GM21390 (cell line): Measurements from ENCODE around the gene FKRP.

Source experiments
- ATAC-seq: cut with Tn5 transposase; IDR thresholded peaks from one replicate; pipeline ENCODE4 v1.9.1; 2021; ENCODE audit not compliant: unreplicated experiment

Gene FKRP

DNA sequence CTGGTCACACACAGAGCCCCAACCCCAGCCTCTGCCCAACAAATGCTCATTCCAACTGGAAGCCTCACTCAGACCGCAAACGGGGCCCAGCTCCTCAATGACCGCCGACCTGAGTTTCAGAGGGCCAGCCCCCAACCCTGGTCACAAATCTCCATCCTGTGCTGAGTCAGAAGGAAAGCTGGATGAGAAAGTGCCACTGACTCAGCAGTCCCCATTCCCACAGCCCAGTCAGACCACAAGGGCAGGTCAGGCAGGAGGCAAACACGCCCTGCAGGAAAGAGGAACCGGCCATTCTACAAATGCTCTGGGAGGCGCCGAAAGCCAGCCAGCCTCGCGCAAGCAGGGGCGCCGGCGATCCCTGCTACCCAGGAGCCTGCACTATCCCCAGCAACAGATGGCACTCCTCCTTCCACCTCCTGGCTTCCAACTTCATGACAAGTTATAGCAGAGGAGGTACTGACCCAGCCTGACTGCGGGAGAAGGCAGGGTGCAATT, 14.8 kb upstream of the FKRP start:
- no peak for ATAC-seq

DNA sequence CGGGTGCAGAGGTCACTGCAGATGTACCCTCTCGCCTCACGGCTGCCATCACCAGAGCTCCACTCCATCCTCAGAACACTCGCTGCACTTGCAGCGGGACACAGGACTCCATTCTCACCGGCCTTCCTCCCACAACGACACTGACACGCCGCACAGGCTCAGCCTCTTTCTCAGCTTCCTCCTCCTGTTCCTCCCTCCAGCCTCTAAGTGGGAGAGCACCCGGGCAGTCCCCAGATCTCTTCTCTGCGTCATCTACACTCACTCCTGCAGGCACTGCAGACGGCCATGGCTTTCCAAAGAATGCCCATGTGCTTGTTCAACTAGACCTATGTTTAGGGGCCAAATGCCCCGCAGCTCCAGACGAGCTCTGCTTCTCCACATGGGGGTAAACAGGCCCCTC, 14.3 kb upstream of the FKRP start:
- ATAC-seq = no peak

DNA sequence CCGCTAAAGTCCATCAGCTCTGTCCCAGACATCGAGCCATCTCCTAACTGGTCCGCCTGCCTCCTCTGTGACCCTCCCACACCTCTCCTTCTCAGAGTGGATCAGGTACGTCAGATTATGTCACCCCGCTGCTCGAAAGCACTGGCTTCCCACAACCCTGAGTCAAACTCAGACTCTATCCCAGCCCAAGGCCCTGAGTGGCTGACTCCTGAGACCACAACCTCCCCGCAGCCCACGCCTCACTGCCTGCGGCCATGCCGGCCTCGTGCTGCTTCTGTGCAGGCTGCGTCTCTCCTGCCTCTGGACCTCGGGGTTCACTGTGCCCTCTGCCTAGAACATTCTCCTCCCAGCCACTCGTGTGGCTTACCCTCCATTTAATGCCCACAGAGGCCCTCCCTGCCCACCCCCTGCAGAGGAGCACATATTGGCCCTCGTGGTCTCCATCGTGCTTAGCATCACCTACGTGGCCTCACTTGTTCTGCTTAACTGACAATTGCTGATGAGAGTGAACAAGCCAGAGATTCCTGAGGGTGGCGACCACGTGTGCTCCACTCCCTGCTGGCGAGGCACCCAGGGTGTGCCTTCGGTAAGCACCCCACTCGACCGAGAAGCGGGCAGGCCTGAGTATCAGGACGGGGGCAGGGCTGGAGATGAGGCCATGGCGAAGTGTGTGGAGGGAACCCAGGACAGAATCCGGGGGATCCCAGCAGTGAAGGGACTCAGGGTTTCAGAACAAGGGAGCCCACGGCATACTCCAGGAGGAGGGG, 13.5 kb upstream of the FKRP start:
- ATAC-seq = no peak

DNA sequence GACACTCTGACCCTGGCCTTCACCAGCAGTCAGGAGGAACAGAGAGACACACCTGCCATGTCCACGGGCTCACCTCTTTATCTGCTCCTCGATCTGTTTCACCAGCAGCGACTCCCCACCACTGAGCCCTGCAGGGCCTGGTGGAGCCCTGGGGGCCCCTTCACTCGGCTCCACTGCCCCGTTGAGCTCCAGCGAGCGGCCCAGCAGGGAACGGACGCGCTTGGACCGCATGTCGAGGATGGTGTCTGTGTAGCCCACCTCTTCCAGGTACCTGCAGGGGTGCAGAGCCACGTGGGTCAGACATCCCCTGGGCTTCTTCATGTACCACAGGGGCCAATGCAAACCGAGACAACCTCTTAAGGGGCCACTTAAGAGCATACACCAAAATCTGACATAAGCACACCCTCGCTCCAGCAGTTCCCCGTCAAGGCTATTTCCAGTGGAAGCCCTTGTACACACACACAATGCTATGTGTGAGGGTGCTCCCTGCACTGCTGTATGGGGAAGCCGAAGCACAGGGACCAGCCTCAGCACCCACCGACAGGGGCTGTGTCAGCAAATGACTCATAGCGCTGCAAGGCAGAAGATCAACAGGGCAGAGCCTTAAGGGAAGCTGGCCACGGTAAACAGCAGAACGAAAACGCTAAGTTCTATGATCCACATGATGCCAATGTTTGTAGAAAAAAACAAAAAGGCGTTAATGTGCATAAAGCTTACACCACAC, 12.7 kb upstream of the FKRP start:
- ATAC-seq = no peak

DNA sequence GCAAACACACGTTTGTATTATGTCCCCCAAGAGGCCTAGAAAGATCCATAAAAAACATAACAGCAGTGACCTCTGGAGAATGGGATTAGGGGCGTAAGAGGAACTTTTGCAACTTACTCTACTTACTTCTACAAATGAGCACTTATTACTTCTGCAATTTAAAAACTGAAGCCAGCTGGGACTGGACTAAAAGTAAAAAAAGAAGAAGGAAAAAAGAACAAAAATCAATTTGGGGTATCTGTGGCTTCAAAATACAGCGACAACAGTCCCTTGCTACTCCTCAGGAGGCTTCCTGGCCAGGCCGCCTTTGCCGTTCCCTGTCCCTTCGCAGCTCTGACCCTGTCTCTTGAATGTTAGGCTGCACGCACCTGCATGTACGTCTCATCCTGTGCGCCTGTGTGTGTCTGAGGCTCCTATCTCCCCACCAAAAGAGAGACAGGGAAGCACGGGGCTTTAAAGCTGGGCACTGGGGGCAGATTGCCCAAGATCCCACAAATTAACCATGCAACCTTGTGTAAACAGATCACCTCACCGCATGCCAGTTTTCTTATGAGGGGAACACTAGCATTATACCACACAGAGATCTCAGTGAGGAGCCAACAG, 12.1 kb upstream of the FKRP start:
- ATAC-seq = no peak

DNA sequence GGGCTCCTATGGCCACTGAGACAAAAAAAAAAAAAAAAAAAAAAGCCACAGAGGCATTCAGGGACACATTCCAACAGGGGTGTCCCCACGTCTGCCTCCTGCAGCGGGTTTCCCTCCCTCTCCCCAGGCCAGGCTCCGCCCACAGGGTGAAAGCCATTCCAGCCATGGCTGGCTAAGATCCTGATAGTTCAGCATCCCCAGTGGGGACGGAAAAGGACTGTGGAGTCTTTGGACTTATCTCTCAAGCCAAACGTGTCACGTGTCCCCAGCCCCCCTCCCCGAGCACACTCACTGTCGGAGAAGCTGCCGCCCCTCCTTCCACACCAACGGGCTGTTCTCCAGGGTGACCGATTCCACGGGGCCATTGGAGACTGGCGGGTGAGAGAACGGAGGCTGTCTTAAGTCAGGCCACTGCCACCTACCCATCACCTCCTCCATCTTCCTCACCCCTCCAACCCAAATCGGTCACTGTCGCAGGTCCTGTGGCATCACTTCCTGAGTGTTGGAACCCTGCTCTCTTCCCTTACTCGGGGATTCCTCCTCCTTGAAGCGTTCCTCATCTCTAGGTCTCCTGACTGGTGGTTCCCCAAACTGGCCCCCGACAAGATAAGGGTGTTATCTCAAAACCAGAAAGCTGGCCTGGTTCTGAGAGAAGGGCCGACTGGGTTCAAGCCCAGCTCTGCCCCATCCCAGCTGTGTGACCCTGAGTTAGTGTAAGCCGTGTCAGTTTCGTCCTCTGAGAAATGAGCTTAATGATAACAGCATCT, 9.1 kb upstream of the FKRP start:
- no peak for ATAC-seq

DNA sequence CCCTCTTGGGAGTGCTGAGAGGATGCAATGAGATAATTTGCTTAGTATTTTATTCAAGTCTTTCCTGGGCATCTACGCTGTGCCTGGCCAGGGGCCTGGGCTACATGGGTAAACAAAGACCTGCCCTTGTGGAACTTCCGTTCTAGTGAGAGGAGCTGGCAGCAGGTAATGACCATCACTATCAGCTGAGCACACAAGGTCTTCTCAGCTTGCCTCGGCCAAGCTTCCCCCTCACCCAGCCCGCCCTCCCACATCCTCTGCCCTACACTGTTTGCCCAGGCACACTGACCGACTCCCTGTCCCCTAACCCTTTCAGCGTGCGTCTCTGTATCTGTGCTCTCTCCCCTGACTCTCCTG, 8.6 kb upstream of the FKRP start:
- no peak for ATAC-seq

DNA sequence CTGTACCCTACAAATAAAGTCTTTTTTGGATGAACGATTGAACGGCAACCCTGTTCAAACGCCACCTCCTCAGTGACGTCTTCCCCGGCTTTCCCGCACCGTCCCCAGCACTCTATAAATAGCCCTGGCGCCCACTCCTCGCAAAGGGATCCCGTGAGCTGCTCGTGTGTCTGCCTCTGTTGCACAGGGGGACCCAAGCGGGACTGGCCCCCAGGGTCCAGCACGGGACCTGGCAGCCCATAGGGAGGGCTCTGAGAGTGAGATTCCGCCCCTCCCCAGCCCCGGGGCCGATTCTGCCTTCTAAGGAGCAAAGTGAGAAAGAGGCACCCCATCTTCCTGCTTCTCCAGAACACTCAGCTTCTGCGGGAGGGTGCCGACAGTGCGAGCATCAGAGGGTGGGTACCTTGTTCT, 8.1 kb upstream of the FKRP start:
- ATAC-seq = no peak

DNA sequence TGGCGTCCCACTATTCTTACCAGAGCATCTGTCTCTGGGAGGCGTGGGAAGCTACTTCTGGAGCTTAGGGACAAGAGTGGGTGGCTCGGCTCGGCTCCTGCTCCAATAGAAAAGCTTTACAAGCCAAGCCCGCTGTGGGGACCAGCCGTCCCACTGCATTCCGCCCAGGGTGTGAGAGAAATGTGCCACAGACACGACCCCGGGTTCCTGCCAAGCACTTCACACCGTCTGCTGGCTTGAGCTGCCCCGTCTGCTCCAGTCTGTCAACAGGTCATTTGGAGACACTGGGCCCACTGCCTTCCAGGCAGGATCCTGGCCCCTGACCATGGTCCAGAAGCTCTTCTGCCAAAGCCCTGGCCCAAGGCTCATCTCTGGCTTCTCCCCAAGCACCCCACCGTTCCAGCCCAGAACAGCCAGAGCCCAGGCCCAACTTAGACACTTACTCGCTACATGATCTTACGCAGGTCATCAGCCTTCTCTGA, 6.5 kb upstream of the FKRP start:
- no peak for ATAC-seq

DNA sequence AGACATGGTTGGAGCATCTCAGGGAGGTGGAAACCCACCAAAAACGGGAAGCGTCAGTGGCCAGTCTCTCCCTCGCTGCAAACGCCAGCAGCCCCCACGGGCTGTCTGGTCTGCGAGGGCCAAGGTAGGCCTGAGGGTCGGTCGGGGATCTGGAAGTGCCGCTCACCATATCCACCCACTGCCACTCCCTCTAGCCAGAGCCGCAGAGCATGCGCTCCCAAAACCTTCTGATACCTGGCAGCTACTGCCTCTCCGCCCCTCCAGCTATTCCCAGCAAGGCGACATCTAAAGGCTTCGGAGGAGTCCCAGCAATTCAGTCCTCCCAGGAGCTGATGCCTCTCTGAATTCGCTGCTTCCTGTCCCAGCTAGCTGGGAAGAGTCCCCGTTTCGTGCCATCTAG, 4.4 kb upstream of the FKRP start:
- no peak for ATAC-seq

DNA sequence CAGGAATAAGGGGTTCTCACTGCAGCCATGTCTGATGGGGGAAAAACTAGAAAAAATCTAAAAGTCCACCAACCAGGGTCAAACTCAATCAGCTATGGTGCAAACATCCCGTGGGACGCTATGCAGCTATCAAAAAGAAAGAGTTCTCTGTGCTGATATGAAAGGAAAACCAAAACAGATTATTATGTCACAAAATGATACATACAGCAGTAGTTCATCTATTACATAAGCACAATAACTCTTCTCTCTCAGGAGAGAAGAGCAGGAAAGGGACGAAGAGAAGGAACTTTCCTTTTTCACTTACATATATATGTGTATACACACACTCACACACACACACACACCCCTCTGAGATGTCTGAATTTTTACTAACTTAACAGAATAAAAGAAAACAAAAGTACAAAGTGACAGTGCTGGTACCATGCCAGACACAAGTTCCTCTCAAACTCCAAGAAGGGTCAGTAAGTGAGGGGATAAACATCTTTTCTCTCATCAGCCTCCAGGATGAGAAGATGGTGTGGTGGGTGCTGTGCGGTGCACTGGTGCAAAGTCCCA, 2.9 kb upstream of the FKRP start:
- ATAC-seq = no peak

DNA sequence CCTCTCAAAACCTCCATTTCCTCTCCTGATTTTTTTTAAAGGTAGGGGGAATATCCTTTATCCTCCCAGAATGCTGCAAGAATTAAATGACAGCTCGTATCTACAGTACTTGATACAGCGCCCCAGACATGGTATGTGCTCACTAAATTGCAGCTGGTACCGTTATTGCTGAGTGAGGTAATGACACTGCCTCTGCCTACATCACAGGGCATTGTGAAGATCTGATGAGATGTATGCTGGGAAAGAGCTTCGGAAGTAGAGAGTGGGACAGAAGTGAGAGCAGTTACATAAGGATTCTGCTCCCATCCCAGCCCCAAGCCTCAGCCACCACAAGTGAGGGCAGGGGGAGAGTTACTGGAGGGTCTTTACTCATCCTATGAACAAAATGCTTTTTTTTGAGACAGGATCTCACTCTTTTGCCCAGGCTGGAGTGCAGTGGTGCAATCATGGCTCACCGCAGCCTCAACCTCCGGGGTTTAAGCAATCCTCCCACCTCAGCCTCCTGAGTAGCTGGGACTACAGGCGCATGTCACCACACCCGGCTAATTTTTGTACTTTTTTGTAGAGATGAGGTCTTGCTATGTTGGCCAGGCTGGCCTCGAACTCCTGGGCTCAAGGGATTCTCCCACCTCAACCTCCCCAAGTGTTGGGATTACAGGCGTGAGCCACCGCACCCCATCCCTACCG, 1.7 kb upstream of the FKRP start:
- no peak for ATAC-seq

DNA sequence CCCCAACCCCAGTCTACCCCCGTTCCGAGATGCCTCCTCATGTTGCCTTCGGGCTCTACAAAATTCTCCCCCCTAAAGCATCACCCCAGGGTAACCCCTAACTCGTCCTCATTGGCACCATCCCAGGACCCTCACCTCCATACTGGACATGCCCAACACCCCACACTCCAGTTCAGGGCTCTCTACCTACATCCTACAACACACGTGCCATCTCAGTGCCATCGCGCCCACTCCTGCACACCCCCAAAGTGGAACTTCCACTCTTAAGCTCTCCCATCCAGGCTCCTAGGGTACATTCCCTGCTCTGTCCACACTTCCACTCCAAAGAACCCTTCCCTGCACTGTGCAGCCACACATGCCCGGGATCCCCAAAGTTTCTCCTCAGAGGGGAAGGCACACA, 827 bp upstream of the FKRP start:
- no peak for ATAC-seq

DNA sequence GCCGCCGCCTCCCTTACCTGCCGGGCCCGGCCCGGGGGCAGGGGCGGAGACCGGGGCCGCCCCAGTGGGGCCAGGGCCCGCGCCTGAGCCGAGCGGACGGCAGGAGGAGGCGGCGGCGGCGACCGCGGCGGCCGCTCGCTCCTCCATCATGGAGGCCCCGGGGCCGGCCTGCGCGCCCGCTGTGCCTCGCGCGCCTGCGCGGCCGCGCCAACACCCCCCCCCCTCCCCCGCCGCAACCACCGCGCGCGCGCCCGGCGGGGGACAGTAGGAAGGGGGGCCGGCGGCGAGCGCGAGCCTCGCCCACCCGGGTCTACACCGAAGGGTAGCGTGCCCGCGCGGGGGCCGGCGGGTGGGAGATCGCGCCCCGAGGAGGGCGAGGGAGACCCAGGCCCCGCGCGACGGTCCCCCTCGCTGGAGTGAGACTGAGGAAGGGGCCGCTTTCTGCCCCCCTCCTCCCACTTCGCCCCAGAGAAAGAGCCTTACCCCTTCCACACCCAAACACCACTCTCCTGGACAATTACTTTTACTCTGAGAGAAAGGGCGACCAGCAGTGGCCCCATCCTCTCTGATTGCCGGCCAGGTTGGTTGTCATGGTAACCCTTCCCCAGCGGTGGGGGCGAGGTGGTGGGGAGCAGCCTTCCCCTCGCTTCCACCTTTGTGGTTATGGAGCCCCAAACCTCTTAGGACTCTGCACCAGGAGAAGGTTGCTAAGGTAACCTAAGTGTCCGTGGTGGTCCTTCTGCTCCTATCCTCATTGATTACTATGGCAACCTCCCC, 612 bp downstream of the FKRP start, which contains the start of gene STRN4:
TSS of gene STRN4 (minus strand) at position 170 of the 777 bp plus-strand sequence. CDS start at position 150, 20 bp downstream.
- no peak for ATAC-seq

DNA sequence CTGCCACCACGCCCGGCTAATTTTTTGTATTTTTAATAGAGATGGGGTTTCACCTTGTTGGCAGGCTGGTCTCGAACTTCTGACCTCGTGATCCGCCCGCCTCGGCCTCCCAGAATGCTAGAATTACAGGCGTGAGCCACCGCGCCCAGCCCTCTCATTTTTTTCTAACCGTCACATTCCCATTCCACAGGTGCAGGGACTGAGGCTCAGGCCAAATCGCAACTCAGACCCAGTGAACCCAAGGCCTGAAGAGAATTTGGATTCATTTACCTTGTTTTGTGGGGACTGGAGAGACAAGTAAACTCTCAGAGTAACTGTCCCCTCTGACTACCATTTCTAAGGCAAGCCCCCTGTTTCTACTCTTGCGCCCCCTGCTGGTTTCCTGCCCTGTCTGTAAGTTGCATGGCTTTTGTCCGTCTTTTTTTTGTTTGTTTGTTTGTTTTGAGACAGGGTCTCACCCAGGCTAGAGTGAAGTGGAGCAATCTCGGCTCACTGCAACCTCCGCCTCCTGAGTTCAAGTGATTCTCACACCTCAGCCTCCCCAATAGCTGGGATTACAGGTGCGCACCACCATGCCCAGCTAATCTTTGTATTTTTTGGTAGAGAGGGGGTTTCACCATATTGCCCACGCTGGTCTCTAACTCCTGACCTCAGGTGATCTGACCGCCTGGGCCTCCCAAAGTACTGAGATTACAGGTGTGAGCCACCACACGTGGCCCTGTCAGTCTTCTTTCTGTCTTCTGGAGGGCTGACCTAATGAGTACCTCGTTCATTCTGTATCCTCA, 2.7 kb downstream of the FKRP start:
- no peak for ATAC-seq

DNA sequence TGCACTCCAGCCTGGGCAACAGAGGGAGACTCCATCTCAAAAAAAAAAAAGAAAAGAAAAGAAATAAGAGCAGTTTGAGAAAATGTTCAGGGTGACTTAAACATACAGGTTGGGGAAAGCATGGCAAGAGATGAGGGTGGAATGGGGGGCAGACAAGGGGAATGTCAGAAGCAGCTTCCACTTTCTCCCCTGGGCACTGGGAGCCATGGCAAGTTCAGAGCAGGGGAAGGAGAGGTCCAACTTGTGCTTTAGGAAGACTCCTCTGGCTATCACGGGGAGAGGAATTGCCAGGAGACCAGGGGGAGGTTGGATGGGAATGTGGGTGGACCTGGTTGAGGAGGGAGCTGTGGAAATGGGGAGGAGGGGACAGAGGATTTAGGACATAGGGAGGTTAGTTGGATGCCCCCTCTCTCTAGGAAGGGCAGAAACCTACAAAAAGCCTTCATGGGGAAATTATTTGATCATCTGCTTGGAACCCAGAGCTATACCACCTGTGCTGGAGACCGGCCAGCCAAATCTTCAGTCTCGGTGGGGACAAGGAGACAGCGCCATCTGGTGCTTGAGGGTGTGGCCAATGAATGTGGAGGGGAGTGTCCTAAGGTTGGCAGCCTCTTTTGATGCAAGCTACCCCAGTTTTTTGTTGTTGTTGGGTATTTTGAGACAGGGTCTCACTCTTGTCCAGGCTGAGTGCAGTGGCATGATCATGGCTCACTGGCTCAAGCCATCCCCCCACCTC, 7.7 kb downstream of the FKRP start:
- no peak for ATAC-seq

DNA sequence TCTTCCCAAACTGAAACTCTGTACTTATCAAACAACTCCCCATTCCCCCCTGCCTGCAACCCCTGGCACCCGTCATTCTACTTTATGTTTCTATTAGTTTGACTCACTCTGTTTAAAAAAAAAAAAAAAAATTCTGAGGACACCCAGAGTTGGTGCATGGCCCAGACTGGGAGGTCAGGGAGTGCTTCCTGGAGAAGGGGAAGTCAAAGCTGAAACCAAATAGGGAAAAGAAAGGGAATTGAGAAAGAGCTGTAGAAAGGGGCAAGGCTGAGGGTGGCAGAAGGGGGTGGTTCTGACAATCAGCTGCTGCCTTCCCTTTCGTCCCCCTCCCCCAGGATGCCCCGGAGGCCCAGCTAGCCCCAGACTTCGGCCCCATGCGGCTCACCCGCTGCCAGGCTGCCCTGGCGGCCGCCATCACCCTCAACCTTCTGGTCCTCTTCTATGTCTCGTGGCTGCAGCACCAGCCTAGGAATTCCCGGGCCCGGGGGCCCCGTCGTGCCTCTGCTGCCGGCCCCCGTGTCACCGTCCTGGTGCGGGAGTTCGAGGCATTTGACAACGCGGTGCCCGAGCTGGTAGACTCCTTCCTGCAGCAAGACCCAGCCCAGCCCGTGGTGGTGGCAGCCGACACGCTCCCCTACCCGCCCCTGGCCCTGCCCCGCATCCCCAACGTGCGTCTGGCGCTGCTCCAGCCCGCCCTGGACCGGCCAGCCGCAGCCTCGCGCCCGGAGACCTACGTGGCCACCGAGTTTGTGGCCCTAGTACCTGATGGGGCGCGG, 9.4 kb downstream of the FKRP start:
- no peak for ATAC-seq
